Stimulated activated CD4-positive, alpha-beta T cell treated with anti-CD3 and anti-CD28 coated beads, Interleukin-4, amount 100 ng/mL, for 24 hours (primary cell): ENCODE results near the gene TMTC3.
"Not testable (repeated sequence)": the region's sequence is repeated elsewhere in the genome, so short reads cannot be mapped to it uniquely, and the experiment has no call there.

Experiments
- DNase-seq: peaks from one replicate; pipeline ENCODE4 v3.0.0-alpha.2; 2020

TMTC3 gene

DNA sequence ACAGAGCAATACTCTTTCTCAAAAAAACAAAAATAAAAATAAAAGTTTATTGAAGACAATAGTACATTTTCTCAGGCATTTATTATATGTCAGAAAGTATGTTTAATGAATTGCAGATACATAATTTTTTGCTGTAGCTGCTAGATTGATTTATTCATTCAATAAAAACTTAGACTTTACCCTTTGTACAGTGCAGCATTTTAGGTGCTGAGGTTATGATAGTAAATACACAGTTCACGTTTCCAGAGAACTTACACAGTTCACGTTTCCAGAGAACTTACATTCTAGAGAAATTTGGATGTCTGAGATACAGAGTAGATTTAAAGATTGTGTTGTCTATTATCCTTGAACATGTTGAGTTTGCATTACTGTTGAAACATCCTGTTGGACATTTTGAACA lies 25.3 kb downstream of the TMTC3 start:
- DNase-seq: no peak

DNA sequence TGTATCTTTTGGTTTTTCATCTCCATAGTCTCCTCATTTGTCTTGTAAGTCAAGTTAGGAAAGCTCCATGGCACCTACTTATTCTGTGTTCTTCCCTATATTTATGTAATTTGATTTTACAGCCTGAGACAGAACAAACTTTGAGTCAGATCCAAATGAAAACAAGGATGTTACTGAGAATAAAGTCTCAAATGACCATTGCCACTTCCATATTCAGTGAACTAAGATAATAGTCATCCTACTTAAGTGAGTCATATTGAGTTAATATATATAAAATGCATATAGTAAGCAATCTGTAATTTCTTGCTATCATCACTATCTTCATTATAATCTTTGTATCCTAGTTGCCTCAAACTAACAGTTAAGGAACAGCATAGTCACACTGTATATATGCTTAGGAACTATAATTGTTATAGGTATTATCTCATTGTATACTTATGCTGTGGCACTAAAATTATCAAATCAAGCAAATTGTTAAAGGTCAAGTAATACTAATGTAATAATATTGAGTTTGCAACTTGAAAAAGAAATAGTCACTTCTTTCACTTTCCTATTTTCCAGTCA lies 30.8 kb downstream of the TMTC3 start:
- no peak for DNase-seq

DNA sequence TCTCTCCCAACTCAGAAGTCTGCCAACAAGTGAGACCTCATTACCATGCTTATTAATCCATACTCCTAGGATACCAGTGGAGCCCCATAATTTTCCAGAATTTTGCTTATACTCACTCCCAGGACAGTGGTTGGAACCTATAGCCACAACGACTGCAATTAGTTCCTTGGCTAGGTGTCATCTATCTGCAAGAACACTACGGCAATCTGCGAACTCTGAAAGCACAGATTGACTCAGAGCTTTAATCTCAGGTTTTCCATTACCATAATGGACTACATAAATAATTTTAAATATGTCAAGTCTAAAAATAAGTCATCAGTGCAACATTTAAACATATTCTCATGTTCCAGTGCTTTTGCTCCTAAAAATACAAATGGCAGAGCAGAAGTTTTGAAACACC lies 33.4 kb downstream of the TMTC3 start:
- no peak for DNase-seq

DNA sequence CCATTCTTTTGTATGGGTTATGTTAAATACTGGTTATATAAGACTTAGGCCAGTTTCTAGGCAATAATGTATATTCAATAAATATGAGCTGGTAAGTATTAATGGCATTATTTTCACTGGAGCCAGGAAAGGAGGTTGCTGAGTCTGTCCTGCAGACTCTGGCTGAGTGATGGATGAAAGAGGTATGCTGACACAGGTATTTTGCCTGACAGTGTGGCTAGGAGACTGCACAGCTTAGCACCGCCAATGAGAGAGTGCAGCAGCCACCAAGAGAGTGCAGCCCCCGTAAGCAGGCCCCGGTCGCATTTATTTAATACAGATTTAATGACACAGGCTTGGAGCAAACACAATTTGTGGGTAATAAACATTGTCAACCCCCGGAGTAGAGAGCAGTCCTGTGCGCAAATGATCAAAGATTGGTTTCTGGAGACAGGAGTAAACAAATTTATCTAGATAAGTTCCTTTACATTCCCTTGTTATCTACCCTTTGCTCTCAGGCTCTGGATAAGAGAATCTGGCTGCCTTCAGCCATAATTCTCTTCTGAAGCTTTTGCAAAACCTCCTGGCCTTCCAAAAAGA lies 37.4 kb downstream of the TMTC3 start:
- no peak for DNase-seq

DNA sequence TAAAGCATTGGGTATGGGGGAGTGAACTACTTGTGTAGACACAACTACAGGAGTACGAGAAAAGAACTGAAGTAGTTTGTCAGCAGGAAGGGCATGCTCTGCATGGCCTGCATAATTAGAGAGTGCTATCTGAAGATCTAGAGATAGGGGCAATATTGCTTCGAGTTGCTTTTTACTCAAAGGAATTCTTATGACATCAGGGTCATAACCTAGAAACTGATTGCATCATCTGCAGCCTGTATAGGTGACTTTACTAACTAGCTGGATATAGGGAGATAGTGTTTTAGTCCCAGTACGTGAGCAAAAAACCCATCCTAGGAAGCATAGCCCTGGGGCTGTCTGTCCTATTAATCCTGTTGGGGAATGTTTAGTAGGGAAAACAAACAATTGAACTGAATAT lies 39.8 kb downstream of the TMTC3 start:
- no peak for DNase-seq

DNA sequence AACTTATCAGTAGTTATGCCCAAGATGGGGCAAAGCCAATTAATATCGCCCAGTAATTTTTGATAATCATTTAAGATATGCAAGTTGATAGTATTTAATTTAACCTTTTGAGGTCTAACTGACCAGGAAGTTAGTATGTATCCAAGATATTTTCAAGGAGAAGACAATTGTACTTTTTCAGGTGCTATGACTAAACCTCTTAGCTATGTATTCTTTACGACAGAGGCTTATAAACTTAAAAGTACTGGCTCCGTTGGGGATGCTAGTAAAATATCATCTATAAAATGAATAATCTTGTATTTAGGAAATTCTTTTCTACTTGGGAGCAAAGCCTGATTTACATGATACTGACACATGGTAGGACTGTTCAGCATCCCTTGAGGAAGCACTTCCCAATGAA lies 40.3 kb downstream of the TMTC3 start:
- DNase-seq: no peak

DNA sequence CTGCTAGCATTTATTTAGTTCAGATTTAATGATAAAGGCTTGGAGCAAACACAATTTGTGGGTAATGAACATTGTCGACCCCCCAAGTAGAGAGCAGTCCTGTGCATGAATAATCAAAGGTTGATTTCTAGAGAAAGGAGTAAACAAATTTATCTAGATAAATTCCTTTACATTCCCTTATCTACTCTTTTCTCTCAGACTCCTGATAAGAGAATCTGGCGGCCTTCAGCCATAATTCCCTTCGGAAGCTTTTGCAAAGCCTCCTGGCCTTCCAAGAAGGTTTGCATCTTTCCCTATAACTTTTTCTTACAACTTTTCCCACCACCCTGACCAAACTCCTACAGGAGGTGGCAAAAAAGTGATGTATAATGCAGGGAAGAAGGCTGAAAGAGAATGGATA lies 42.1 kb downstream of the TMTC3 start:
- no peak for DNase-seq

DNA sequence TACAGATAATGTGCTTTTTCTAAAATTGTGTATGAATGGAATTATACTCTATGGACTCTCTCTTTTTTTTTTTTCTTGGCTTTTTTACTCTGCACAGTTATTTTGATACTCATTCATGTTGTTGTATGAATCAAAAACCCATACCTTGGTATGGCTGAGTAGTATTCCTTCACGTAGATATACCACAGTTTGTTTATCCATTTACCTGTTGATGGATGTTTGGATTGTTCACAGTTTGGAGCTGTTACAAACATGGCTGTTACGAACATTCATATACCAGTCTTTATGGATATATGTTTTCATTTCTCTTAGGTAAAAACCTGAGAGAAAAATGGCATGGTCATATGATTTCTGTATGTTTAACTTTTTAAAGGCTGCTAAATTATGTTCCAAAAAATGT lies 43.2 kb downstream of the TMTC3 start:
- DNase-seq: no peak

DNA sequence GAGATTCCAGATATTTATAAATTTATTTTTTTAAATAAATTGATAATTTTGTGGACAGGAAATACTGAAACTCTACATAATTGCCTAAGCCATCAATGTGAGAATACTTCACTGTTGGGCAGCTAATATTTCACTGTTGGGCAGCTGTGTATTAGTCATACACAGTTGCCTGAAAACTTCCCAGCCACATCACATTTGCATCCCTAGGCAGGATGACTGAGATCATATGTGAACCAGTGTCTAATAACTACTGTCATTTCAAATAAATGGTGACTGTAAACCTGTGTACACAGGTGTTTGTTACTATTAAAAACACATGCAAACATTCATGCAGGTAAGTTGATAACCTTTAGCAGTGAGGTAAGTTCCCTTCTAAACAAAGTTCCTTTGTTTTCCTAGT lies 43.9 kb downstream of the TMTC3 start:
- no peak for DNase-seq

DNA sequence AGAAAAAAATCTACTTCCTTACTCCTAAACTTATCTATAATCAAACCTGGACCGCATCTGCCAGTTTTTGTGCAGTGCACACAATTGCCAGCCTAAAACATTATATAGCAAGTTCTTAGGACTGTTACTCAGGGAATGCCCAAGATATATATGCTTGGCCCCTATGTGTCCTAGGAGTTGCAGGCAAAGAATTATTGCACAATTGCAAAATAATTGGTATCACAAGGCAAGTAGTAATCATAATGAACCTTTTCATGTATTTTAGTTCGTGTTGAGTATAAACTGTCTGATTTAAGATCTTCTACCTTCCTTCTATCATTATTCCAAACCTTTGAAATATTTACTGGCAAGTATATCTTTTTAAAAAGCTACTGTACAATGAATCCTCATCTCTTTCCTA lies 45.5 kb downstream of the TMTC3 start:
- DNase-seq: no peak

DNA sequence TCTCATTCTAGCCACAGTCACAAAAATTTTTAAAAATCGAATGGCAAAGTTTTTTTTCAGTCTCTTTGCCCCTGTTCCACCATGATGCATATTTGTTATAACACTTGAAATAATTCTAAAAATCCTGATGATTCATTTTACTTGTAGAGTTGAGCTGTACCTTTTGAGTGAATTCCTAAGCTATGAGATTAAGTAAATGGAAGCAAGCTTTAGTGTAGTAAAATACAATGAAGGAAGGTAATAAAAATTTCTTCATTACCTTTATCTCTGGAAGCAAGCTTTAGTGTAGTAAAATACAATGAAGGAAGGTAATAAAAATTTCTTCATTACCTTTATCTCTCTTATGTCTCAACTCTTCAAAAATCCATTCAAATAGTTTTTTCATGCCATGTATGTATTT lies 46.1 kb downstream of the TMTC3 start:
- DNase-seq: no peak

DNA sequence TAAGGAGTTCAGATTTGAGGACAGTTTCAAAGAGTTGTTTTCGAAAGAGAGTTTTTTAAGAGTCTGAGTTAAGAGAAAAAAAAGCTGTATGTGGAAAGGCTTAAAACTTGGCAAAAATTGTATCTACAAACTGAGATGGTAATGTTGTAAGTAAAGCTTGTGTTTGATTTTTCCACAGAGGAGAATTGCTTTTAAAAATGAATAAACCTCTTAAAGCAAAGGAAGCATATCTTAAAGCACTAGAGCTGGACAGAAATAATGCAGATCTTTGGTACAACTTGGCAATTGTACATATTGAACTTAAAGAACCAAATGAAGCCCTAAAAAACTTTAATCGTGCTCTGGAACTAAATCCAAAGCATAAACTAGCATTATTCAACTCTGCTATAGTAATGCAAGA lies 50.3 kb downstream of the TMTC3 start:
- DNase-seq: no peak

DNA sequence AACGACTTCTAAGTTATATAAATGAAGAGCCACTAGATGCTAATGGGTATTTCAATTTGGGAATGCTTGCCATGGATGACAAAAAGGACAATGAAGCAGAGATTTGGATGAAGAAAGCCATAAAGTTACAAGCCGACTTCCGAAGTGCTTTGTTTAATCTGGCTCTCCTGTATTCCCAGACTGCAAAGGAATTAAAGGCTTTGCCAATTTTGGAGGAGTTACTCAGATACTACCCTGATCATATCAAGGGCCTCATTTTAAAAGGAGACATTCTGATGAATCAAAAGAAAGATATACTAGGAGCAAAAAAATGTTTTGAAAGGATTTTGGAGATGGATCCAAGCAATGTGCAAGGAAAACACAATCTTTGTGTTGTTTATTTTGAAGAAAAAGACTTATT lies 52.8 kb downstream of the TMTC3 start:
- no peak for DNase-seq

DNA sequence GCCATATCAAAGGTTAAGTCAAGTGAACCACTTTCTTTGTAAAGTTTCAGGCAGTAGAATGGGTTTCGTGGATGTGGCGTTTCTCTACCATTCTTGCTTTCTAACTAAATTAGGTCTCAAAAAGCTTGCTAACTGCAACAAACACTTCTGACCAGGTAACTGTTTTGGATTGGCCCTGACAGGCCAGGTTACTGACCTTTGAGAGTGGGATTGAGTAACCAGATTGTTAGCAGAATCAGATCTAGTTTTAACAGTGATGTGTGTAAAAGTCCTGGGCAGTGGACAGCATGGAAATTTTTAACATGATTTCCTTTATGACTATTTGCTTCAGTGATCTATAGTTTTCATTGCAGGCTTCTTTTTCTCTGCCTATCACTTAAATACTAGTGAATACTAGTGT lies 57.9 kb downstream of the TMTC3 start:
- no peak for DNase-seq

DNA sequence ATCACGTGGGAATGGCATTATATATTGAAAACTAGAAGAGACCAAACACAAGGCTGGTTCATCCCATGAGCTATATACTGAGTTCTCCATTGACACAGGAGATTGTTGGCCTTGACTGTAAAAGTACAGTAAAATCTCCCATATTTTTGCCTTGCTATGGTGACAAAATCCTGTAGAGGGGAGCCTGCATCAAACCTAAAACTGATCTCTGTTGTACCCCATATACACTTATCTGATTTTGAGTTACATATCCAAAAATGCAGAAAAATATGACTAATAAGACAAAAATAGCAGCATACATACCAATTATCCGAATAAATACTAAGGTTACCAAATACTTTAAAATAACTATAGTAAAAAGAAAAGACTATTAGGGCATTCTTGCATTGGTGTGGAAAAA lies 60.4 kb downstream of the TMTC3 start:
- no peak for DNase-seq

DNA sequence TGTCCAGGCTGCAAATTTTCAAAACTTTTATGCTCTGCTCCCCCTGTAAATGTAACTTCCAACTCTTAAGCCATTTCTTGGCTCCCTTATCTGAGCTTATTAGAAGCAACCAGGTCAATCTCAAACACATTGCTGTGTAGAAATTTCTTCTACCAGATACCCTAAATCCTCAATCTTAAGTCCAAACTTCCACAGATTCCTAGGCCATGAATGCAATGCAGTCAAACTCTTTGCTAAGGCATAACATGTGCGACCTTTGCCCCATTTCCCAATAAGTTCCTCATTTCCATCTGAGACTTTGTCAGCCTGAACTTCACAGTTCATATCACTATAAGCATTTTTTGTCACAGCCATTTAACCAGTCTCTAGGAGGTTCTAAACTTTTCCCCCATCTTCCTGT lies 64.5 kb downstream of the TMTC3 start:
- no peak for DNase-seq

DNA sequence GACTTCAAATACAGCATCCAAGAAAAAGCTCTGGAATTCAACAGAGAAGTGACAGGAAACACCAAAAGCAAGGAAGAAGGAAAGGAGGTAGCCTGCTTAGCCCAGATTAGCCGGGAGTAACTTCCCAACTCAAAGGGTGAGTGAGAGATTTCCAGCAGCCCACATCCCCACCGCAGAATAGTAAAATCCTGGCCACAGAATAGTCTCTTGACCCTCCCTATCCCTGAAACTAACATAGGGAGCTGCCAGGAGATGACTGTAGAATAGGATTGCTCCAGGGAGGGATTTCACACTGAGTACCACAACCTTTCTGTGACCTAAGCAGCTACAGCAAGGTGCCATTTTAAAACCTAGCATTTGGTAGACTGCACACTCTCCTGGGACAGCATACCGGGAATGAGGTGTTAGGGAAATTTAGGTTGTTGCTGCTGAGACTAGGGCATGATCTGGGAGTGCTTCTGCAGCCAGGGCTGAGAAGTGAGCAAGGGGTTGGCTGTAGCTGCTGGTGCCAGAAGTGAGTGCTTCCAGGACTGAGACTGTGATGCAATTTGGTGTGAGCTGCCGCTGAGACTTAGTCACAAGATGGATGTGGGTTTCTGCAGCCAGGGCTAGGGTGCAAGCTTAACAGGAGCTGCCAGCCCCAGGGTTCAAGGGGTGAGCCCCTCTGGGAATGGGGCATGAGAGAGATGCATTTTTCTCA lies 66.0 kb downstream of the TMTC3 start:
- DNase-seq: no peak

DNA sequence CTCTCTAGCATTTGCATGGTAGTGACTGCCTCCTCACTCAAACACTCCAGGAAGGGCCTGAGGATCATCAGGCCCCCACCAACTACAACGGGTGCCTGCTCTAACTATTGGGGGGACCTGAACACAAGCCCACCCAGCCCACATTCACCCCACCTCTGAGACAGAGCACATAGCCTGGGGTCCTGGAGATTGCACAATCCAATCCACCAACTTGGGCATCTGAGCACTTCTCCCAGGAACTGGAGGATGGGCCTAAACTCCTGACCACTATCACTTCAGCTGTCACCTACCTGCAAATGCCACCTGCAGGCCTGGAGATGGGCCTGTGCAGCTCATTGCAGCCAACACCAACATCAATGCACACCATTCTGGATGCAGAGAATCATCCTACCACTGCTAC lies 66.6 kb downstream of the TMTC3 start:
- DNase-seq: no peak

DNA sequence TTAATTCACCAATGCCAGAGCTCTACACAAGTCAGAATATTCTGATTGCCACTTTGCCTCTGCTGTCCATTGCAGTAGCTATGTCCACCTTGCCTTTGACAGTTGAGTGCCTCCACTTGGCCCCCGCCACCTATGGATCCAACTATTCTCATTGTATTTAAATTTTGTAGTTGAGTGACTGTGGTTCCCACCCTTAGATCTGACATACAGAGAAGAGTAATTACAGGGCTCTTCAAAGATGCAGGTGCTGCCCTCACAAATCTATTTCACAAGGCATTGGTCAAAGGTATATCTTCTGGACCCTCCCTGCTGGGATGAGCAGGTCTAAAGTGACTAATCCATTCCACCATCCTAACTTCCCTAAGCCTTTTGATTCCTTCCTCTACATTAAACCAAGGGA lies 68.2 kb downstream of the TMTC3 start:
- DNase-seq: not testable (repeated sequence)

DNA sequence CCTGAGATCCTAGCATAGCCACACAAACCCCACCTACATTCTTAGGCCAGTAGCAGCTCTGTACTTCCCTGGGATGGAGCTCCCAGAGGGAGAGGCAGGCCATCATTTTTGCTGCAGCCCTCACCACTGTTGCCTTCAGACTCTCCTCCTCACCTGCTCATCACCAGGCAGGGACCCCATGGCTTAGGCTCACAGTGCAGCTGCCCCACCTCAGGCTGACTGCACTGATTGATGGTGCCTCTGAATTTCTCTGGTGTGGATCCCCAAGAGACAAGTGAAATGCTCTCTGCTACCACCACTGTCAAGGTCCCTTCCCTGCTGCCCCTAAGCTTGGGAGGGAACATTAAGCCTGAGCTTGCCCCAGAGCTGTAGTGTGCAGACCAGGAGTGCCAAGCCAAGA lies 76.2 kb downstream of the TMTC3 start:
- no peak for DNase-seq

DNA sequence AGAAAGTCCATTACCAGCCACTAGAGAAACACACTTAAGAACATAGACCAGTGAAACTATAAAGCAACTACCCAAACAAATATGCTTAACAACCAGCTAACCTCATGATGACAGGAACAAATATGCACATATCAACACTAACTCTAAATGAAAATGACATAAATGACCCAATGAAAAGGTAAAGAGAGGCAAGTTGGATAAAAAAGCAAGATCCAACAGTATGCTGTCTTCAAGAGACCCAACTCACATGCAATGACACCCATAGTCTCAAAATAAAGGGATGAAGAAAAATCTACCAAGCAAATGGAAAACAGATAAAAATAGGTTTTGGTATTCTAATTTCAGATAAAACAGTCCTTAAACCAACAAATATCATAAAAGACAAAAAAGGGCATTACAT lies 77.8 kb downstream of the TMTC3 start:
- no peak for DNase-seq

DNA sequence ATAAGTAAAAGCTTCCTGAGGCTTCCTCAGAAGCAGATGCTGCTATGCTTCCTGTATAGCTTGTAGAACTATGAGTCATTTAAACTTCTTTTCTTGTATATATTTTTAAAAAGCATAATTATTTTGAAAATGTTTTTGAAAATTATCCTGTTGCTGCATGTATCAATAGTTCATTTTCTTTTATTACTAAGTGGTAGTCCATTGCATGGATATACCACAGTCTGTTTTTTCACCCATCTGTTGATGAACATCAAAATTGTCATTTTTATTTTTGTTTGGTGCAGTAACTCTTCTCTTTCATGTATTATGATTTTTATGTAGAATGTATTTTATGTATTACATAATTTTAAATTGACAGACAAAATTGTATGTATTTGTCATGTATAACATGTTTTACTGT lies 81.4 kb downstream of the TMTC3 start:
- DNase-seq: no peak

DNA sequence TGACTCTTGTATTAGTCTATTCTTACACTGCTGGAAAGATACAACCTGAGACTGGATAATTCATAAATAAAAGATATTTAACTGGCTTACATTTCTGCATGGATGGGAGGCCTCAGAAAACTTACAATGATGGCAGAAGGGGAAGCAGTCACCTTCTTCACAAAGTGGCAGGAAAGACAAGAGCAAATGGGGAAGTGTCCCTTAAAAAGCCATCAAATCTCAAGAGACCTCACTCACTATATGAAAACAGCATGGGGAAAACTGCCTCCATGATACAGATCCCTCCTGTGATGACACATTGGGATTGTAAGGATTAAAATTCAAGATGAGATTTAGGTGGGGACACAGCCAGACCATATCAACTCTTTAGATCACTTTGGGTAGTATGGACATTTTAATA lies 83.7 kb downstream of the TMTC3 start:
- DNase-seq: no peak

DNA sequence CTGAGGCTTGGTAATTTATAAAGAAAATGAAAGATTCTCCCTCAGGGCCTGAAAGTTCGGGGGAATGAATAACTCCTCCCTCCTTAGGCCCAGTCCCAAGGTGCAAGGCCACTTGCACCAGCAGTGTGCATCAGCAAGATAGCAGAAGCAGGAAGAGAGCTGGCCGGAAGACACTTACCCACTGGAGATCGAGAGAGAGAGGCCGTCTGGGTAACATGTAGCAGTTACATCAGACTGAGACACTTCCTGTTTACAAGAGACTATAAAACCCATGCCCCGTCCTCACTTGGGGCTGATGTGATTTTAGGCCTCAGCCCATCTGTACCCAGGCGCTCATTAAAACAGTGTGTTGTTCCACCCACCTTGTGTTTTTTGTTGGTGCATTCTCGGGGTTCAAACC lies 85.2 kb downstream of the TMTC3 start:
- DNase-seq: no peak

DNA sequence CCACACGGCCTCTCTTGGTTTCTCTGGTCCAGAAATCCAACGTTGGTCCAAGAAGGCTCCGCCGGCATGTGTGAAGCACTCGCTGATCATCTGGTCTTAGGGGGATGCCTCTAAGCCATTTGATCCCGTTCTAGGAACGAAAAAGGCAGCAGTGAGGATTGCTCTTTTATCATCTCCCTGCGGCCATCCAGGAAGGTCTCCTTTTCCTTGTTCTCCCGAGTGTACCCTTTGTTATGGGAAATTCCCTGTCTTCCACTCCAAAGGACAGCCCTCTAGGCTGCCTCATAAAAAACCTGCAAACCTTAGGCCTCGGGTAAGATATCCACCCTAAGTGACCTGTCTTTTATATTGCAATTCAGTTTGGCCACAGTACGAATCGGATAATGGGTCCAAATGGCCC lies 85.8 kb downstream of the TMTC3 start:
- DNase-seq: no peak
